GM19240 (cell line): ENCODE data around the gene CREB1.
"Not testable (repeated sequence)": the region's sequence is repeated elsewhere in the genome, so short reads cannot be mapped to it uniquely, and the experiment has no call there.

Source experiments
- DNase-seq: peaks from one replicate; pipeline ENCODE4 v3.0.0; 2011; ENCODE audit warnings: low spot score; ENCODE audit not compliant: insufficient read length

CREB1 gene

DNA sequence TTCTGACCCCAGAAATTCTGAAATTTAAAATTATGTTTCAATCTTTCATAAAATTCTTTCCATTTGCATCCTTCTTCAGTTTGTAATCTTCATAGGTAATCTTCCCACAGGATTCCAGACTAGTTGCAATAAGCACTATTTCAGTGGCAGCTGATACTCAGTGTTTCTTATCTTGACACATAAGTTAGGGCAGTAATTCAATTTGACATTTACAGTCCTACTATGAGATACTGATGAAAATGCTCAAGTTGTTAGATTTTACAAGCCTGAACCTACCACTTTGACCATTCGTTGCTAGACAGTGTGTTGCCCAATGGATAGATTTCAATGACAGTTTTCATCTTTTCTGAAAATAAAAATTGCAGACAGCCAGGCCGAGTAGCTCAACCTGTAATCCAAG, 85.1 kb downstream of the CREB1 start:
- no peak for DNase-seq

DNA sequence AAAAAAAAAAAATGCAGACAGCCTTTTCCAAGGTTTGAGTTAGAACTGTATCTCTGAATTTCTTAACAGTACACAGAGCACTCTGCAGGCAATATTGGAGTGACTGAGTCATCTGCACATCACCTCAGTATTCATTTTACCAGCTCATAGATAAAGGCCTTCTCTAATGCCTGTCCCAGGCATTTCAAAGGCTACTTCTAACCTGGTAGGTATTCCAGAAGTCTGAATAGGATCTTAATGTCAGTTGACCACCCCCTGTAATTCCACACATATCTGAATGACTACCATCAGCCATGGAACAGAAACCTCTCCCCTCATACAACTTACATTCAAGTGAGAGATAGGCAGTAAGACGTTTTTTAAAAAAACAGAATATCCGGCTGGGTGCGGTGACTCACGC, 86.4 kb downstream of the CREB1 start:
- no peak for DNase-seq

DNA sequence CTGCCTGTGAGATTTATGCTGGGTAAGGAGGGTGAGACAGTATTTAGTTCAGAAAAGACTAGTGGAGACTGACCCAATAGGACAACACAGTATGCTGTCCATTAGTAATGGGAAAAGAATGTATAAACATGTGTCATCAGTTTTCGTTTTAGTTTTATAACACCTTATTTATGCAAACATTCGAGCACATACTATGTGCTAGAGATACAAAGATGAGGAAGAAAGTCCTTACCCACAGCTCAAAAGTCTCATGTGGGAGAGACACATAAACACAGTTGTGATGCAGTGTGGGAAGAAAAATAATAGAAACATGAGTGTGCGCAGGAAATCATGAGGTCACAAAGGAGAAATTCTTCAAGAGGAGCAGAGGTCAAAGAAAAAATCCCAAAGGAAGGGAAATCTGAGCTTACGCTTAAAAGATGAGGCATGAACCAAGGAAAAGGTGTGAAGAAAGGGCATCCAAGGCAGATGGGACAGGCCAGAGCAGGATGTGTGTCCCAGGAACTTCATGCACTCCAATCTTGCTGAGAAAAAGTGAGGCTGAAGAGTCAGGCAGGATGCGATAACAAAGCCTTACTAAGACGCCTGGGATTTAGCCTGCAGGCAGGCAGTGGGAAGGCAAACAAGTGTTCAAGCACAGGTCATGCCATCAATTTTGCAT, 87.4 kb downstream of the CREB1 start:
- DNase-seq: no peak

DNA sequence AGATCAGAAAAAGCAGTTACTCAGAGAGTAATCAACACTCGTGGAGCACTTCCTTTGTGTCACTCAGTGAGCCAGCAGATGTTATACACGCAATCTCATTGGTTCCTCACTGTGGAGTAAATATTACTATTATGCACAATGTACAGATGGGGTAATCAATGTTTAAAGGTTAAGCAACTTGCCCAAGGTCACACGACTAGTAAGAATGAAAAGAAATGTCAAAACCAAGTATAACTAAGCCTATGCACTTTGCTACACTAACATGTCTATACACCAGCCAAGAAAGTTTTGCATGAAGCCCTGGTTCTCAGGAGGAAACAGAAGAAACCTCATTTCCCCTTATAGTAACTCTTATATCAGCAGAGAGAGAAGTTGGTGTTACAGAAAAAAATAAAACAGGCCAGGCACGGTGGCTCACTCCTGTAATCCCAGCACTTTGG, 90.0 kb downstream of the CREB1 start:
- DNase-seq: no peak

DNA sequence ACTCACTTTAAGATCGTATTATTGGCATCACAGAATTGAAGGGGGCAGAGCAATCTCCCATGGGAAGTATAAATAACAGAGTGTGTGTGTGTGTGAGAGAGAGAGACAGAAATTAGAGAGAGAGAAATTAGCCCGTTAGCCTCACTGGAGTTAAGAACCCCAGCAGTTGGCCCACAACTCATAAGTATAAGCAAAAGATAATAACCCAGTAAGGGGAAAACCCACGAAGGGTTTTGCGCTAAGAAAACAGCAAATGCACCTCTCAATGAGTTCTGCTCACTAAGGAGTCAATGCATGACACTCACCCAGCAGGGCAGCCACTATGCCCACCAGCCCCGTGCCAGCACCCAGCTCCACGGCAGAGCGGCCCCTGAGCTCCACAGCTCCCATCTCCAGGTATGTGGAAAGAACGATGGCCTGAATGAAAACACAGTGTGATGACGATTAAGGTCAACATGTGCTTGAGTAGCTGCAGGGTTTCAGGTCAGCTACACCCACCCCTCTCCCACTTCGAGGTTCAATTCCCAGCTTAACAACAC, 91.8 kb downstream of the CREB1 start:
- DNase-seq: no peak

DNA sequence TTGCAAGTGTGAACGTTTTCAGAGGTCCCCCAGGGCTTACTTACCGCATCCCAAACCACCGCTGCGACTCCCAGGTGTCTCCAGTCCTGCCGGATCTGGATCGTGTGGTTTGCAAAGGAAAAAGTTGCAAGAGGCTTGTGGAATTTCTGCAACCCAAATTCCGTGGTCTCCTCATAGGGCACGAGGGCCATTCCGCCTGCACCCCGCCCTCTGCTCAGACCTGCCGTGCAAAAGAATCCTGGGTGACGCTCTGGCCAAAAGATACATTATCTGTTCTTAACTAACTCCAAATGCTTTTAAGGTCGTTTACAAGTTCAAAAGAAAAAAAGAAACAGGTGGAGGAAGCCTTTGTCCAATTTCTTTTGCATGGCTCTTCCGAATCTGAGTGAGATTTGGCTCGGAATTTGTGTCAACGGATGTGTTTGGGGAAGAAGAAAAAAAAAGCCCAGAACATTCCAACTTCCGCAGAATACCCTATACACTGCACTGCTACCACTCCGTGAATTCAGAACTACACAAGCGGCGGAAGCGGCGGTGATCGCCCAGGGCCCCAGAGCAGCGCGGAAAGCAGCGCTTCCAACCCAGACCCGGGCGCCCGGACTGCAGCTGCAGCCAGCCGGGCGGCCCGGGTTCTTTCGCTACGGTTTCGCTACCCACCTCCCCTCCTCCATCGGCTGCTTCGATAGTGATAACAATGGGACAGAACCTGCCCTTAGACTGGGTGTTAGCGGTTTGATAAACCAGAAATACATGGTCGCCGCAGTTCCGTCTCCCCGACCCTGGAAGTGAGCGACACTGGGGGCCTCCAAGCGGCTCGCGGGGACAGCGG, 94.6 kb downstream of the CREB1 start:
- DNase-seq: peak; percentile 20

DNA sequence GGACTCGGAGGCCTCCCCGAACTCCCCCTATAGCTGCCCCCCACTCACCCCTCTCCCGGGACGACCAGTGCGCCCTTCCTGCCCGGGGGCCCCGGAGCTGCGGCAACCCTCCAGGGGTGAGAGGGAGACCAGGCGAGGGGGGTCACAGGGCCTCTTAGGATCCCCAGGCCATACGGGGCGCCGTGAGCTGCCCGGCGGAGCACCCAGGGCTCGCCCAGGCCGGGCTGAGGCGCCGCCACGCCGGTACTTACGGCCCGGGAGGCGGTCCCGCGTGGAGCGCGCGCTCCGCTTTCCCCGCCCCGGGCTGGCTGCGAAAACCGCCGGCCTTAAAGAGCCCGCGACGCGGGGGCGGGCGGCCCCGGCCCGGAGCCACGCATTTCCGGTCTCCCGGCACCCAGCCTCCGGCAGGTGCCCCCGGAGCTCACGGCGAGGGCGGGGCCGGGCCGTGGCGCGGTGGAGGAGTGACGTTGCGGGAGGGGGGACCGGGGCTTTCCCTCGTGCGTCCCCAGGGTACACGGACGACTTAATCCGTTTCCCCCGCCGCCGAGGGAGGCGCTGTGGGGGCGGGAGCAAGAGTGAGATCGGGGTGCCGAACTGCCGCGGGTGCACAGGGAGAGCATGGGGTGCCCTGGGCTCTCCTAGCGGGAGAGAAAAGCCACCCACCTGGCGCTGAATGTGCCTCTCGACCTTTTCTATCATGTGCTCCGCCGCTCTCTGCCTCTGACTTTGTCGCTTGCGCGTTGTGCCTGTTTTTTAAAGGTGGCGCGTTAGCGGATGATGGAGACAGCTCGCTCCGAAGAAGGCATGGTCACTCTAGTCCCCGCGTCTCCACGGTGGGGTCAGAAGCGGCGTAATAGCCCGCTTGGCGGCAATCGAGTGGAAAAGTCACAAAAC, 95.5 kb downstream of the CREB1 start, which contains the start of gene METTL21A:
TSS of gene METTL21A (minus strand) at position 381 of the 894 bp plus-strand sequence. CDS start 1,019 bp downstream, outside the sequence.
- DNase-seq: peak; percentile 67

DNA sequence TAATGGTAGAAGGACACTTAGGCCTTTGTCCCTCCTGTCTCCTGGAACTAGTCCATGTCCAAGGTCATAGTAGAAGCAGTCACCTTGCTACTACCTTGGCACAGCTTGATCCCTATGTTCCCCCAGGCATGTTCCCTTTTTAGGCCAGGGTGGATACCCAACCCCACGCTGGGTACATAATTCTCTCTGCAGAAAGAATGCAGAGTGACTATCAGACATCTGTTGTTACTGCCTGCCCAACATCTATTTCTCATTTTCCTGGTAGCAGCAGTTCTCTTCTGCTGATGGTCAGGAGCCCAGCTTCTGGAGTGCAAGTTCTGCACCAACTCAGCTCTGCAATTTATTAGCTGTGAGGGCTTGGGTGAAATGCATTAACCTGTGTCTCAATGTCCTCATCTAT, 99.8 kb downstream of the CREB1 start:
- no peak for DNase-seq

DNA sequence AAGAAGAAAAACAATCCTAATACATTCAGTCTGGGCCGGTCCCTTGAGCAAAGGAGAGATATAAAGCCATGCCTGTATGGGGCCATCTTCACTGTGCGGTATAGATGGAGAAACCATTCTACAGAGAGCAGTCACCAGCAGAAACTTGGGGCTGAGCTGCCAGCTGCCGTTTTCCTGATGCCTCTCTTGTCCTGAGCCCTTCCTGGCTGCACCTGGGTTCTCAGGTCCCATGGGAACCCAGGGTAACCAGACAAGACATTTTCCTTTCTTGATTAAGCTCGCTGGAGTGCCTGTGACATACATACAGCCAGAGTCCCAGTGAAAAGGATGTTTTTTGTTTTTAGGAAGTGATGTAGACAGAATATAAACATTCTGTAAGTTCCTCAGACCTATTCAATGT, 100.7 kb downstream of the CREB1 start:
- no peak for DNase-seq

DNA sequence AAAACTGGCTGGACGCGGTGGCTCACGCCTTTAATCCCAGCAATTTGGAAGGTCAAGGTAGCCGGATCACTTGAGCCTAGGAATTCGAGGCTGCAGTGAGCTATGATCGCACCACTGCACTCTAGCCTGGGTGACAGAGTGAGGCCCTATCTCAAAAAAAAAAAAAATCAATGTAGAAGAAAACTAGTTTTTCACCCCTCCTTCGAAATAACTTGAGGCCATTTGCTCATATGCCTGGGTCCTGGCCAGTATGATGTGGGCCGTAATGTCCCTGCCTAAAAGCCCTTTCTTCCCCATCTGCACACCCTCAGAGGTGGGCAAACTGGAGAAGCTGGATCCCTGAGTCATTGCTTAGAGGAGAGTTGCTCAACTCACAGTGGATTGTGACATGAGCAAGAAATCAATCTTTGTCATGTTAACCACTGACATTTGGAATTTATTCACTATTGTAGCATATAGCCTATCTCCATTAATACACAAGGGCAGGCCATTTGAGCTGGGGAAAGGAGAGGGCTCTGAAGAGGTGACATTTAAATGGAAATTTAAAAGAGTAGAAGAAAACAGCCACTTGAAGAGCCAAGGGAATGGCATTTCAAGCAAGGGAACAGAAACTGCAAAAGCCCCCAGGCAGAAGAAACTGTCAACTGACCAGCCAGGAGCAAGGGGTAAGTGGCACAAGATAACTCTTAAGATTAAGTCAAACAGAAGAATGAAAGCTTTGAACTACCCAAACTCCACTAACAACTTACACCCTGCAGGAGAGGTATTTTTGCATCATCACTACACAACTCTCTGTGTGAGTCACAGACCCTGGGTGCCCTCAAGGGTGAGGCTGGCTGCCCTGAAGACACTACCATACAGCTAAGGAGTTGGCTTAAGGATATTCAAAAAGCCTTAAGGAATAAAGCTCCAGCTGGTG, 103.1 kb downstream of the CREB1 start:
- no peak for DNase-seq

DNA sequence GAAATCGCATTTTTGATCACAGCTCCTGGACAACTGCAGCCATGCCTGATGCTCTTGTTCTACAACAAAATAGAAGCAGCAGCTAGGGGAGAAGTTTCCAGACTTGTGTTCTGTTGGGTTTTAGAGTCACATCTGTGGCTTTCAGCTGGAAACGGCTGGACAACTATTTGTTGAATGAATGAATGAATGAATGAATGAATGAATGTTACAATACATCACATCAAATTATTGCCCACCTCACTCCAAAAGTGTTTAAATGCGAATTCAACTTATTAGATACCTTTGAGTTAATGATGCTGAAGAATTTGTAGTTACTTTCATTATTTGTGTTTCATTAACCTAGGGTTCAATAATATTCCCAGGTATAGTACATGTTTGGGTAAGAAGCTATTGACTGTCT, 103.9 kb downstream of the CREB1 start:
- no peak for DNase-seq

DNA sequence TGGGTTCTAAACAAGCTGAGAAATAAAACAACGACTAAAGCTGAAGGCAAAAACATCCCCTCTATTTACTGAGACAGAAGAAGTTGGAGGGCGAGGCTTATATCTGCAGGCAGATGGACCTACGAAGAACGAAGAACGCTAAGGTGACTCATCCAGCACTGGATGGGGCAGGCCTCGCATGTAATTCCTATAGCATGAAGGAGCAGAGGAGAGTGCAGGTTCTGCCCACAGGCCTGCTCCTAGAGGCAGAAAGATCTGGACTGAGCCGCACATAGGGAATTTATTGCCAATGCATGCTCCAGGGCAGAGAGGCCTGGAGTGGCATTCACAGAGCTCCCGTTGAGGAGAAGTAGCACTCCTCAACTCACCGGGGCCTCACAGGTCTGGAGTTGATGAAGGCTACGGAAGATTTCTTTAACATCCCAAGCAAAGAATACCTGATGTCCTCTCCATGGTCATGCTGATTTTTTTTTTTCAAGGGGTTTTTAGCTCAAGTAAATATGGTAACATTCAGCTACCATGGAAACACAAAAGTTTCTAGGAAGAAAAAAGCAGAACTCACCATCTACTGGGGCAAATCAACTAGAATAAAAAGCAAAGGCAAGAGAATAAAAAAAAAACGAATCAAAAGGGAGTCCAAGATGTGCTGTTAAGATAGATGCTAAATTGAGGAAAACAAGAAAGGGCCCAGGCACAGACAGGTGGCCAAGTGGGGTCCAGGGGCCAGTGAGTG, 105.9 kb downstream of the CREB1 start:
- DNase-seq: no peak

DNA sequence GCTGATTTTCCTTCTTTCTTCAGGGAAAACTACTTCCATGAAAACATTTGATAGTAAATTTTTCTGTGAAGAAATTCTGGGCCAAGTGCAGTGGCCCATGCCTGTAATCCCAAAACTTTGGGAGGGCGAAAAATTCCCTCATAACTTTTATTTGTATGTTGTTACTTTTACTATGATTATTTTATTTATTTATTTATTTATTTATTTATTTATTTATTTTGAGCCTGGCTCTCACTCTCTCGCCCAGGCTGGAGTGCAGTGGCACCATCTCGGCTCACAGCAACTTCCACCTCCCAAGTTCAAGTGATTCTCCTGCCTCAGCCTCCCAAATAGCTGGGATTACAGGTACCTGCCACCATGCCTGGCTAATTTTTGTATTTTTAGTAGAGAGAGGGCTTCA, 109.5 kb downstream of the CREB1 start:
- DNase-seq: not testable (repeated sequence)

DNA sequence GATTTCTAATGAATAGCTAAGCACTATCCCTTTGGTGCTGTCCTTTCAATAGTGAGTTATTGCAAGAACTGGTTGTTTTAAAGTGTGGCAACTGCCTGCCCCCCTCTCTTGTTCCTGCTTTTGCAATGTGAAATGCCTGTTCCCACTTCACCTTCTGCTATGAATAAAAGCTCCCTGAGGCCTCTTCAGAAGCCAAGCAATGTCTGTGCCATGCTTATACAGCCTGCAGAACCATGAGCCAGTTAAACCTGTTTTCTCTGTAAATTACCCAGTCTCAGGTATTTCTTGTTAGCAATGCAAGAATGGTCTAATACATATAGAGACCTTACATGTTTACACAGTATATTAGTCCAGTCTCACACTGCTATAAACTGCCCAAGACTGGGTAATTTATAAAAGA, 110.4 kb downstream of the CREB1 start:
- DNase-seq: no peak

DNA sequence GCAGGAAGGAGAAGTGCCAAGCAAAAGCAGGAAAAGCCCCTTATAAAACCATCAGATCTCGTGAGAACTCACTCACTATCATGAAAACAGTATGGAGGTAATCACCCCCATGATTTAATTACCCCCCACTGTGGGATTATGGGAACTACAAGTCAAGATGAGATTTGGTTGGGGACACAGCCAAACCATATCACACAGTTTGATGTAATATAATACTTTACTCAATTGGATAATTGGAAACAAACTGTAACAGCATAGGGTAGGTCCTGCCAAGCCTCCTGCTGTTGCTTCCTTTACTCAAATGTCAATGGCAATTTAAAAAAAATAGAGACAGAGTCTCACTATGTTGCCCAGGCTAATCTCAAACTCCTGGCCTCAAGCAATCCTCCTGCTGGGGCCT, 110.9 kb downstream of the CREB1 start:
- DNase-seq: no peak

DNA sequence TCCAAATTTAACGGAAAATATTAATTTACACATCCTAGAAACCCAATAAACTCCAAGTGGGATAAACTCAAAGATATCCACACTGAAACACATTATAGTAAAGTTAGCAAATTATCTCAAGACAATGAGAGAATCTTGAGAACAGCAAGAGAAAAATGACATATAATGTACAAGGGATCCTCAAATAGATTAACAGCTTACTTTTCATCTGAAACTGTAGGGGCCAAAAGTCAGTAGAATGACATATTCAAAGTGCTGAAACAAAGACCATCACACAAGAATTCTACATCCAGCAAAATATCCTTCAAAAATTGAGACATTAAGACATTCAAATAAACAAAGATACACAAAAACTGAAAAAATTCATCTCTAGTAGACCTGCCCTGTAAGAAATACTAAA, 114.1 kb downstream of the CREB1 start:
- no peak for DNase-seq

DNA sequence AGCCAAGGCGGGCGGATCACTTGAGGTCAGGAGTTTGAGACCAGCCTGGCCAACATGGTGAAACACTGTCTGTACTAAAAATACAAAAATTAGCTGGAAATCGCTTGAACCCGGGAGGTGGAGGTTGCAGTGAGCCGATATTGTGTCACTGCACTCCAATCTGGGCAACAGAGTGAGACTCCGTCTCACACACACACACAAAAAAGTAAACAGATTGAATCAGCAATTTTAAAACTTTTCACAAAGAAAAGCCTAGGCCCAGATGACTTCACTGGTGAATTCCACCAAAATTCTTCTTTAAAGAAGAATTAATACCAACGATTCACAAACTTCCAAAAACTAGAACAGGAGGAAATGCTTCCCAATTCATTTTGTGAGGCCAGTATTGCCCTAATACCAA, 116.8 kb downstream of the CREB1 start:
- DNase-seq: not testable (repeated sequence)
